EH (cell line): Measurements from ENCODE around the gene KCNJ10.

Experiments
- DNase-seq: peaks from one replicate; pipeline ENCODE4 v3.0.0-alpha.2; 2015; ENCODE audit warnings: low read depth

Gene KCNJ10

GRCh38 chr1:159990005-159990404 lies 80.0 kb downstream of the KCNJ10 start:
- no peak for DNase-seq

DNA sequence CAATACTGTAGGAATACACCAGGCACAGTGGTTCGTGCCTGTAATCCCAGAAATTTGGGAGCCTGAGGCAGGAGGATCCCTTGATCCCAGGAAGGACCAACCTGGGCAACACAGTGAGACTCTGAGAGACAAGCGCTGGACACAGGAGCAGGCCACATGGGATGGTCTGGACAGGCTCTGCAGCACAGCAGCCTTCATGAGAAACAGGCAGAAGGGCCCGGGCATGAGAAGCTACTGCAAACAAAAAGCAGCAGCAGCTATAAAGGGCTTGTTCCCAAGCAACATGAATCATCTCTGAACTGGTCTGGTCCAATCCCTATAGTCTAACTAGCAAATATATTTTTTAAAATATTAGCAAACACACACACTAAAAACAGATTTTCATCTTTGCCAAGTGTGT lies 80.4 kb downstream of the KCNJ10 start:
- no peak for DNase-seq

GRCh38 chr1:159988006-159988405 lies 82.0 kb downstream of the KCNJ10 start:
- no peak for DNase-seq

GRCh38 chr1:159987186-159987585 lies 82.8 kb downstream of the KCNJ10 start:
- DNase-seq = no peak

DNA sequence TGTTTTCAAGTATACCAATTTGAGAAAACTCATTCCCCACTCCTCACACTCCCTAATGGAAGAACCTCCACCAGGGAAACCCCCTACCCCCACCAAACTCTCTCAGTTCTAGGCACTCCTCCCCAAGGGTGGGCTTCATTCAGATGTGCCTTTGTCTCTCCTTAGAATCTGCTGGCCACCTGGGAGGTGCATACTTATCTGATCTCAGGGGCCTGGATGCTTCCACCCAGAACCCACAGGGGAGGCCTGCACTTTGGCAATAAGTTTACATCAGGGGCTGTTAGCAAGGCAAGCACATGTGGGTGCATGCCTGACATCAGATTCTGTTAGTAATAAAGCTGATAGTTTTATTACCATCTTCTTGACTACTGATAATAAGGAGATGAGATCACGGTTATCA lies 83.4 kb downstream of the KCNJ10 start:
- no peak for DNase-seq

DNA sequence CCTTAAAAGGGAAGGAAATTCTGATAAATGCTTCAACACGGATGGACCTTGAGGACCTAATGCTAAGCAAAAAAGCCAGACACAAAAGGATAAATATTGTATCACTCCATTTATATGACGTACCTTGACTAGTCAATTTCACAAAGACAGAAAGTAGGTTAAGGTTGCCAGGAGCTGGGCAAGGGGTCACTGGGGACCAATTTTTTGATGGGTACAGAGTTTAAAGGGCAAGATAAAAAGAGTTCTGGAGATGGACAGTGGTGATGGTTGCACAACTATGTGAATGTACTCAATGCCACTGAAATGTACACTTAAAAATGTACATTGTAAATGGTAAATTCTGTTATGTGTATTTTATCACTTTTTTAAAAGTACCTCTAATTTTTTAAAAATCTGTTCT lies 83.9 kb downstream of the KCNJ10 start:
- DNase-seq = no peak

DNA sequence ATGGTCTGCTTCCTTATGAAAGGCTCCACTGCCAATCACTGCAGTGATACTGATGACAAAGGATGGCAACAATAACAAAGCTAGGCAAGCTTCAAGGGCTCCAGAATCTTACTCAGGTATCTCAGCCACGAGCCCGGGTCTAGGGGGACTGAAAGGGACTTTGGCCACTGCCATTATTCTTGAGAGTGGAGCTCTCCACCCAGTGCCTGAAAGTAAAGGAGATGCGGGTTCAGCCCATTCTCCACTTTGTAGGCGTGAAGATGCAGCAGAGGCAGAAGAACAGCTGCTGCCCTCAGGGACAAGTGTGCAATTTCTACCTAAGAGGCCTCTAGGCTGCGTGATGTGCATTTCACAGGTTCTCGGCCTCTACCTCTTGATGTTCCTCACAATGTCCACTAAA lies 84.5 kb downstream of the KCNJ10 start:
- no peak for DNase-seq

DNA sequence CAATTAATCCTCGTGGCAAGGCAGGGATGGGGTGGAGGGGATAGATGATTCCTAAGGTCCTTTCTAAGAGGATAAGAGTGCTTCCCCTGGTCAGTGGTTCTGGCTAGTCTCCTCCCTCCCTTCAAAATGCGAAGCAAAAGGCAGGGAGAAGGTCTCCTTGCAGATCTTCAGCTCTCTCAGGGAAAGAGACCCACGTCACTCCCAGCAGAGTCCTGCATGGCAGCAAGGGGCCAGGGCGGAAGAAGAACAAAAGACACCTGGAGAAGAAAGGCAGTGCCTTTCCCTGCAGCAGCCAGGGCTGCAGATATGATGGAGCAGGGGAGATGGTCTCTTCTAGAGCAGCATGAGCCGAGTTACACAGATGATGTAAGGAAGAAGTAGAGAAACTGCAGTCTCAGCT lies 86.3 kb downstream of the KCNJ10 start:
- DNase-seq = no peak

GRCh38 chr1:159982280-159982679 lies 87.7 kb downstream of the KCNJ10 start:
- DNase-seq = no peak

- no peak for DNase-seq
Observed at GRCh38 chr1:159981351-159982055, 88.5 kb downstream of the KCNJ10 start.

DNA sequence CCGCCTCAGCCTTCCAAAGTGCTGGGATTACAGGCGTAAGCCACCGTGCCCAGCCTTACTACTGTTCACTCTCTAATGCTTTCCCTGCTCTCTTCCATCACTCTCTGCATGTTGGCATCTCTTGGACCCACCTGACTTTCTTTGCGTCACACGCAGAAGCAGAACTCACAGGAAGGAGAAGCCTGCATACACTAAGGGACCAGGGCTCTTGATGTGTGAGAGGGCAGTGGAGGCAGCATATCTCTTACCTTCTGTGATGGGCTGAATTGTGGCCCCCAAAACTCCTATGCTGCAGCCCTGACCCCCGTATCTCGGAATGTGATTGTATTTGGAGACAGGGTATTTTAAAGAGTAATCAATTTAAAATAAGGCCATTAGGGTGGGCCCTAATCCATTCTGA lies 89.2 kb downstream of the KCNJ10 start:
- no peak for DNase-seq

DNA sequence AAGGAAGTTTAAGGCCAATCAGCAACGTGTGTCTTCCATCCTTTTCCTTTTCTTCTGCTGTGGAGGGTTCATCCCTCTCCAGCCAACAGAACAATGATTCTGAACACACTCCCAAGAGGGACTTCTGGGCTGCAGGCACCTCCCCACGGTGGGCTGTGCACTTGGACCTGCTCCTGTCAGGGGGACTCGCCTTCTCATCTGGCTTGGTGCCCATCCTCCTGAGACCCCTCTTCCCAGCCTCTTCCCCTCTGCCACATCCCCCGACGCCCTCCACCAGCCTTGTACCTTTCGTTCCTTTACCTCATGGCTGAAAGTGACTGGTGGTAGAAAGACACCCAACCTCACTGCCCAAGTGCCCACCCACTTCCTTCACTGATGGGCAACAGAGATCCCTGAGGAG lies 89.9 kb downstream of the KCNJ10 start:
- no peak for DNase-seq

DNA sequence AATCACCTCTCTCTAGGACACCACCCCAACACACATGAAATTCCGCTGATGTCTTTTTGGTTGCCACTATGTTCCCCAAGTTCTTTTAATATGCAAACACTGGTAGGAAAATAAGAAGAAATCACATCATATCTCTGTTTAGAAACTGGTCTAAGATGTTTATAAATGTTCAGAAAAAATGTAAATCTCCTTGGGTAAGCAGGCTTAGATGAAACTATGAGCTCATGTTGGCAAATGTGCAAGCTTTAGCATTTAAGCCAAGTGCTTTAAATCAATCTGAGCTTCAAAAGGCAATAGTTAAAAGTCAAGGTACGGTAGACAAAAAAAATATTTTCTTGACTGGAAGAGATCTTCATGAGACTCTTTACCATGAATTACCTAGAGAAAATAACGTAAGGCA lies 90.7 kb downstream of the KCNJ10 start:
- DNase-seq = no peak

- no peak for DNase-seq
Observed at GRCh38 chr1:159978107-159978398, 91.9 kb downstream of the KCNJ10 start.

GRCh38 chr1:159977364-159978106 lies 92.4 kb downstream of the KCNJ10 start:
- peak; percentile 17 for DNase-seq

DNA sequence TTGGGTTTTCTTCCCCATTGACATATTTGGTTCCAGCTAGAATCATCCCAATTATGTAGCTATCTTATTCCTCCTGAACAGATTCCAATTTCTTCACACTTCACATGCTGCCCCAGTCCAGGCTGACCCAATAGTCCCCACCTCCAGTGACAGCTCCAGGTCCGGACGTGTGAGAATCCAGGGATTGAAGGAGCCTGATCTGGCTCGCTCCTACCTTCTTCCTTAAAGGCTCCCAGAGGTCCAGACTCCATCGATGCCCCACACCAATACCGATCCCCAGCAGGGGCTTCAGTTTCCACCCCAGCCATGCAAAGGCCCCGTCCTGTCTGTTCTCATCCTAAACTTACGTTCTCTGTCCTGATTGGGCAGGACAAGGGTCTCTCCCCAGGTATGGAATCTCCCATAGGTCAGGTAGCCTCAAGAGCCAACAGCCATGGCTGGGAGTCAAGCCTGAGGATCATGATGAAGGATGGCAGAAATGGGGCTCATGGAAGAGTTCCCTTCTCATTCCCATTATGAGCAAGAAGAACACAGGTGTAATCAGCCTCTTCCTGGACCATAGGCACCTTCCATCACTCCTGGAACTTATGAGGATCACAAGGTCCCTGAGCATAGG lies 95.5 kb downstream of the KCNJ10 start:
- no peak for DNase-seq

- no peak for DNase-seq
Observed at GRCh38 chr1:159973350-159973940, 96.5 kb downstream of the KCNJ10 start.

DNA sequence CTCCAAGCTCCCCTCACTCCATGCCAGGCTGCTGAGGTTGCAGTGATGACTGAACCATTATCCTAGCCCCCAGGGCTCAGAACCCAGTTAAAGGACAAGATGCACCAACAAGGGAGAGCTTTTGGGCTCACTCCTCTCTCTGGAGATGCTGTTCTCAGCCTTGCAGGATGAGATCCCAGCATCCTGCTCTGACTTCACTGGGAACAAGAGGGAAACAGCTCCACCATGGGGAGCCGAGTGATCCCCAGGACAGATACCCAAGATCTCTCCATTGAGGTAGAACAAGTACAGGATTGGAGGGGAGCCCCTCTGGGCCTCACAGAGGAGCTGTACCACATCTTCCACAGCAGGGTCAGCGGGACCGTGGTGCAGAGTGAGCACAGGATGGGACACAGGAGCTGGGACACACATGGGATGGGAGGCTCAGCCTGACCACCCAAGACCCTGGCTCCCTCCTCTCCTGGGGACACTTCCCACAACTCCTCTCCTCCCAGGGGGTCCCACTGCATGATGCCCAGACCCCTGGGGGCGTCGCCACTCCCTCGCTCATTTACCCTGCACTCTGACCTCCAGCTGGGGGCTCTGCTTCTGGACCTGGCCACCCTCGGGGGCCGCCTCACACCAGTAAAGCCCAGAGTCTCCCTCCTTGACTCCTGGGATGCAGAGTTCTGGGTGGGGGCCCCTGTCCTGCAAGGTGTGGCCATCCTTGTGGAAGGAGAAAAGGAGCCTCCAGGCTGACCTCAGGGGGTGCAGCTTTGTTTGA lies 97.3 kb downstream of the KCNJ10 start:
- no peak for DNase-seq

- DNase-seq = no peak
Observed at GRCh38 chr1:159970932-159971342, 99.0 kb downstream of the KCNJ10 start.

DNA sequence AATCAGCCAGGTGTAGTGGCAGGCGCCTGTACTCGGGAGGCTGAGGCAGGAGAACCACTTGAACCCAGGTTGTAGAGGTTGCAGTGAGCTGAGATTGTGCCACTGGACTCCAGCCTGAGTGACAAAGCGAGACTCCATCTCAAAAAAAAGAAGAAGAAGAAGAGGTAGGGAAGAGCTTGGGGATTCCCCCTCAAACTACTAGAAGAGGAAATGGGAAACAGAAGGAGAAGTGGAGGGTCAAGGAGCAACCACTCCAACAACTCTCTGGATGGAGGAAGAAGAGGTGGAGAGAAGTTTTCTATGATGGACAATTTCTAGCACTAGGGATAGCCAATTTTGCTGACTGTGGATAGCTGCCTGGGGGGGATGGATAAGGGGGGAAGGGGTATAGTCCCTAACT lies 101.1 kb downstream of the KCNJ10 start:
- DNase-seq = no peak

- no peak for DNase-seq
Observed at GRCh38 chr1:159965263-159965662, 104.7 kb downstream of the KCNJ10 start.

DNA sequence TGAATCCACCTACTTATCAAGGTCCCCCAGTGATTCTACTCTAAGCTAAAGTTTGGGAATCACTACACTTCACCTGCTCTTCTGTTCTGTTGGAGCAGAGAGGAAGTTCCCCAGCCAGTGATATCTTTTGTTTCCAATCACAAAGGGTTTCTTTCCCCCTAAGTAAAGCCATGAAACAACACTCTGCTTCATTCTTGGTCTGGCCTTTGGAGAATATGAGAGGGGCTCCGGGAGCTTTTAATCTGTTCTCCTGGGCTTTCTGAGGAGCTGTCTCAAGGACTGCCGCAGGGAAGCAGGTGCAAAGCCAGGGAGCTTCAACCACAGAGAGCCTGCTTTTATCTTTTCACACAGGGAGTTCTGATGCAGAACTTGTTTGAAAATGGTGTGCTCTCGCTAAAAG lies 105.8 kb downstream of the KCNJ10 start:
- no peak for DNase-seq
